ENCODE data around the gene NCBP1.

DNA sequence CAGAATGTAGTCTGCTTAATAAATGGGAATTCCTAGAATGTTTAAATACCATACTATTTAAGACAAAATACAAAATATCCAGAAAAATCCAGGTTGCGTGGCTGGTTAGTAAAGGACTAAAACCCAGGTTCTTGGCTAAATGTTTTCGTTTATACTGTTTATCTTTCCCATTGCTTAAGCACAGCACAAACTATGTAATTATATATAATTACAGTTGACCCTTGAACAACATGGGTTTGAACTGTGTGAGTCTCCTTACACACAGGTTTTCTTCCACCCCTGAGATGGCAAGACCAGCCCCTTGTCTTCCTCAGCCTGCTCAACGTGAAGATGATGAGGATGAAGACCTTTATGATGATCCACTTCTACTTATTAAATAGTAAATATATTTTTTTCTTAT, 38.8 kb downstream of the NCBP1 start:
- TF ChIP-seq TAF1 (IDR thresholded peaks at IDR 0.05; ENCODE audit: borderline replicate concordance, insufficient read depth, low read length) (no peak), POLR2AphosphoS5 (IDR thresholded peaks at IDR 0.05; ENCODE audit: low read depth, low read length) (no peak), SIN3A (IDR thresholded peaks at IDR 0.05; ENCODE audit: borderline replicate concordance, insufficient read depth, low read length) (no peak)
- TF ChIP-seq, protein P1, sequence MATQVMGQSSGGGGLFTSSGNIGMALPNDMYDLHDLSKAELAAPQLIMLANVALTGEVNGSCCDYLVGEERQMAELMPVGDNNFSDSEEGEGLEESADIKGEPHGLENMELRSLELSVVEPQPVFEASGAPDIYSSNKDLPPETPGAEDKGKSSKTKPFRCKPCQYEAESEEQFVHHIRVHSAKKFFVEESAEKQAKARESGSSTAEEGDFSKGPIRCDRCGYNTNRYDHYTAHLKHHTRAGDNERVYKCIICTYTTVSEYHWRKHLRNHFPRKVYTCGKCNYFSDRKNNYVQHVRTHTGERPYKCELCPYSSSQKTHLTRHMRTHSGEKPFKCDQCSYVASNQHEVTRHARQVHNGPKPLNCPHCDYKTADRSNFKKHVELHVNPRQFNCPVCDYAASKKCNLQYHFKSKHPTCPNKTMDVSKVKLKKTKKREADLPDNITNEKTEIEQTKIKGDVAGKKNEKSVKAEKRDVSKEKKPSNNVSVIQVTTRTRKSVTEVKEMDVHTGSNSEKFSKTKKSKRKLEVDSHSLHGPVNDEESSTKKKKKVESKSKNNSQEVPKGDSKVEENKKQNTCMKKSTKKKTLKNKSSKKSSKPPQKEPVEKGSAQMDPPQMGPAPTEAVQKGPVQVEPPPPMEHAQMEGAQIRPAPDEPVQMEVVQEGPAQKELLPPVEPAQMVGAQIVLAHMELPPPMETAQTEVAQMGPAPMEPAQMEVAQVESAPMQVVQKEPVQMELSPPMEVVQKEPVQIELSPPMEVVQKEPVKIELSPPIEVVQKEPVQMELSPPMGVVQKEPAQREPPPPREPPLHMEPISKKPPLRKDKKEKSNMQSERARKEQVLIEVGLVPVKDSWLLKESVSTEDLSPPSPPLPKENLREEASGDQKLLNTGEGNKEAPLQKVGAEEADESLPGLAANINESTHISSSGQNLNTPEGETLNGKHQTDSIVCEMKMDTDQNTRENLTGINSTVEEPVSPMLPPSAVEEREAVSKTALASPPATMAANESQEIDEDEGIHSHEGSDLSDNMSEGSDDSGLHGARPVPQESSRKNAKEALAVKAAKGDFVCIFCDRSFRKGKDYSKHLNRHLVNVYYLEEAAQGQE (IDR thresholded peaks at IDR 0.05; ENCODE audit: insufficient read depth in 1 of 2, low read depth in 2 of 2, low read length in 2 of 2): no peak
